GM21447 (cell line): ENCODE measurements around the gene CASP3.
A peak's percentile ranks its signal among the peaks of the same experiment; 100 is the strongest.
"Not testable (repeated sequence)": the region's sequence is repeated elsewhere in the genome, so short reads cannot be mapped to it uniquely, and the experiment has no call there.

Experiments used
- ATAC-seq: cut with Tn5 transposase; IDR thresholded peaks from one replicate; pipeline ENCODE4 v1.9.1; 2021; ENCODE audit not compliant: unreplicated experiment

CASP3 gene

GRCh38 chr4:184598753-184599491, 50.3 kb downstream of the CASP3 start:
- ATAC-seq, result no peak

GRCh38 chr4:184596617-184597185, 52.5 kb downstream of the CASP3 start:
- no peak for ATAC-seq

GRCh38 chr4:184596044-184596616, 53.1 kb downstream of the CASP3 start:
- no peak for ATAC-seq

GRCh38 chr4:184595430-184595829, 53.8 kb downstream of the CASP3 start:
- ATAC-seq, result no peak

- no peak for ATAC-seq
Observed at GRCh38 chr4:184593461-184593860, 55.8 kb downstream of the CASP3 start.

GRCh38 chr4:184591747-184592270, 57.4 kb downstream of the CASP3 start:
- not testable (repeated sequence) for ATAC-seq

- no peak for ATAC-seq
Observed at GRCh38 chr4:184591070-184591677, 58.1 kb downstream of the CASP3 start.

GRCh38 chr4:184590196-184590595, 59.1 kb downstream of the CASP3 start:
- ATAC-seq, result no peak

- ATAC-seq, result no peak
Observed at GRCh38 chr4:184588893-184589292, 60.4 kb downstream of the CASP3 start.

GRCh38 chr4:184587701-184588100, 61.5 kb downstream of the CASP3 start:
- no peak for ATAC-seq

GRCh38 chr4:184587221-184587620, 62.0 kb downstream of the CASP3 start:
- no peak for ATAC-seq

- ATAC-seq, result peak; percentile 47
Observed at GRCh38 chr4:184583738-184584502, 65.3 kb downstream of the CASP3 start.
